Measurements from ENCODE around the gene TAF1B. TPM values are rescaled to one million over a fixed set of nuclear protein-coding genes. Genes with fewer than 3 reads are reported as not detected.
"Not testable (repeated sequence)": the region's sequence is repeated elsewhere in the genome, so short reads cannot be mapped to it uniquely, and the experiment has no call there.

The TAF1B gene
- total RNA-seq, 2 donors from 2014 or later: 15.3 to 19.9 TPM

DNA sequence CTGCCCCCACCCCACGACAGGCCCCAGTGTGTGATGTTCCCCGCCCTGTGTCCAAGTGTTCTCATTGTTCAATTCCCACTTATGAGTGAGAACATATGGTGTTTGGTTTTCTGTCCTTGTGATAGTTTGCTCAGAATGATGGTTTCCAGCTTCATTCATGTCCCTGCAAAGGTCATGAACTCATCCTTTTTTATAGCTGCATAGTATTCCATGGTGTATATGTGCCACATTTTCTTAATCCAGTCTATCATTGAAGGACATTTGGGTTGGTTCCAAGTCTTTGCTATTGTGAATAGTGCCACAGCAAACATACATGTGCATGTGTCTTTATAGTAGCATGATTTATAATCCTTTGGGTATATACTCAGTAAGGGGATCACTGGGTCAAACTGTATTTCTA lies 83.7 kb downstream of the TAF1B start:
- DNase-seq; H3K4me1 Mint-ChIP-seq; H3K27me3 Mint-ChIP-seq; H3K27ac Mint-ChIP-seq; H3K9me3 ChIP-seq (ENCODE audit: control insufficient read depth, low read length, poor library complexity, severe bottlenecking); ATAC-seq; H3K4me3 Mint-ChIP-seq: not testable (repeated sequence)
- H3K36me3 Mint-ChIP-seq (ENCODE audit: low read depth): peaks cover 12% of the 10 kb centered on the region

DNA sequence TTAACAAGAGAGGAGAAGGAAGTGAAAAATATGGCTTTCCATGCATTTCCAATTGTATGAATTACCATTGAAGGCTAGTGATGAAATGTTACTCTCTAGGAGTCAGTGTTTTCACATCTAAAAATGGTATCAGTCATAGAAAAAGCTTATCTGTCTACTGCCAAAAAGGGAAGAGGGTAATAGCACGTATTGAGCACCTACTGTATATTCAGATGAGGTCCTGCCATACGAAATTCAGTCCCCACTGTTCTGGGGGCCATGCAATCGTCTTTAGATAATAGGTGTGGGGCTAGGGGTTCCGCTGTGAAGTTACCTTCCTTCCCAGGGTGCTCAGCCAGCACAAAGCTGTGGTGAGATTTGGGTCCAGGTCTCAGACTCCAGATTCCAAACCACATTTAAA lies 94.0 kb downstream of the TAF1B start:
- ATAC-seq (no peak), DNase-seq (no peak)
- Mint-ChIP-seq H3K4me3 (no peak overlapping the region), H3K4me1 (peaks cover 3% of the 10 kb centered on the region), H3K27me3 (no peaks in the 10 kb centered on the region), H3K36me3 (ENCODE audit: low read depth) (no peaks in the 10 kb centered on the region), H3K27ac (no peak overlapping the region)
- H3K9me3 ChIP-seq (ENCODE audit: control insufficient read depth, low read length, poor library complexity, severe bottlenecking): no peaks in the 10 kb centered on the region

DNA sequence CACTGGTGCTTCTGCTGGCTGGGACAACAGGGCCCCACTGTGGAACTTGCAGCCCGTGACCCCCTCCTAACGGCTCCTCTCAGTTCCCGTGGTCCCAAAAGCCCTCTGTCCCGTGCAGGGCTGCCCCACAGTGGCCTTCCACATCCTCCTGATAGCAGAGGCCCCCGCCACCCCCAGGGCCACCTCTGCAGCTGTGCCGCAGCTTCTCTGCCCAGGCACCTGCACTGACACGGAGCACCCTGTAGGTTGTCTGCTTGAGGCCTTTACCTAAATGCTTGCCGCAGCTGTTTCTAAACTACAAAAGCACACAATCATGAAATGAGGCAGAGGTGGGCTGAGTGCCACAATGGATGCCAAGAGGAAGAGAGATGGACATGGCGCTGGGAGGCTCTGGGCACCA lies 94.7 kb downstream of the TAF1B start:
- Mint-ChIP-seq H3K27ac (no peak overlapping the region), H3K27me3 (no peaks in the 10 kb centered on the region), H3K4me1 (peaks cover 3% of the 10 kb centered on the region), H3K4me3 (no peak overlapping the region), H3K36me3 (ENCODE audit: low read depth) (no peaks in the 10 kb centered on the region)
- ATAC-seq: no peak
- no peaks in the 10 kb centered on the region for H3K9me3 ChIP-seq (ENCODE audit: control insufficient read depth, low read length, poor library complexity, severe bottlenecking)
- no peak for DNase-seq

DNA sequence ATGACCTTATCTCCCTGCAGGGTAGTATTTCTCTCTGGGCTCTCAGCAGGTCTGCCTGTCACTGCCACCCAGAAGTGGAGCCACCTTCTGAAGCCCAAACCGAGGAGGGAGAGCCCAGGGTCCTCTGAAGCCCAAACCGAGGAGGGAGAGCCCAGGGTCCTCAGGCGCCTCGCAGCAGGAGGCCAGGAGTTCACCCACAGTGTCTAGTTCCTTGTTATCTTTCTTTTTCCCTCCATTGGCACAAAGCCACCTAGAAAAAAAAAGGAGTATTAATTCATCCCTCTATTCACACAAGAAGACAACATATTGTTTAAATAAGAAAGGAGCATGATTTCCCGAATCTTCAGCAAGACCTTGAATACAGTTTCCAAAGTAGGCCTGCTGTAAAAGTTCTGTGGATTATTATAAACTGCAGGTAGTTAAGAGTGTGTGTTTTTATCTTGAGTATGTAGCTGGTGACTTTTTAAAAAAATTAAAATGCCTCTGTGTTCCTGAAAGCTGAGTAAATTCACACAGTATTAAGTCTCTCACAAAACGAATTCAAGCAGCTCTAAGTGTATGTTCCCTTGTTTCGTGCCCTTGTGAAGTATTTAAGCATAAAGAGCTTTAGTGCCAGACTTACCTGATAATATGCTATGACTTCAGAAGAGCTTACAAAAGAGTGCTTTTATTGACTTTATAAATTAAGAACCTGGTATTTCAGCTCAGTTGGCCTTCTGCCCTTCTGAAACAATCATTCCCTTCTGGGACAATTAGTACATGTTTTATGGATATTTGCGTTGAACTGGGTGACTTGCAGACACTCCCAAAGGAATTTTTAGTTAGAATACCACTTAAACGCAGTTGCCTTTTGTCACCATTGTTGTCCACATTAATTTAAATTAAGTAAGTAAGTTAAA lies 96.6 kb downstream of the TAF1B start:
- ATAC-seq (no peak), DNase-seq (no peak)
- no peaks in the 10 kb centered on the region for H3K36me3 Mint-ChIP-seq (ENCODE audit: low read depth)
- peak overlapping the region; percentile 27 for H3K27ac Mint-ChIP-seq
- H3K4me3 Mint-ChIP-seq: no peak overlapping the region
- H3K9me3 ChIP-seq (ENCODE audit: control insufficient read depth, low read length, poor library complexity, severe bottlenecking): no peaks in the 10 kb centered on the region
- H3K27me3 Mint-ChIP-seq: peaks cover 7% of the 10 kb centered on the region
- H3K4me1 Mint-ChIP-seq: peaks cover 3% of the 10 kb centered on the region

DNA sequence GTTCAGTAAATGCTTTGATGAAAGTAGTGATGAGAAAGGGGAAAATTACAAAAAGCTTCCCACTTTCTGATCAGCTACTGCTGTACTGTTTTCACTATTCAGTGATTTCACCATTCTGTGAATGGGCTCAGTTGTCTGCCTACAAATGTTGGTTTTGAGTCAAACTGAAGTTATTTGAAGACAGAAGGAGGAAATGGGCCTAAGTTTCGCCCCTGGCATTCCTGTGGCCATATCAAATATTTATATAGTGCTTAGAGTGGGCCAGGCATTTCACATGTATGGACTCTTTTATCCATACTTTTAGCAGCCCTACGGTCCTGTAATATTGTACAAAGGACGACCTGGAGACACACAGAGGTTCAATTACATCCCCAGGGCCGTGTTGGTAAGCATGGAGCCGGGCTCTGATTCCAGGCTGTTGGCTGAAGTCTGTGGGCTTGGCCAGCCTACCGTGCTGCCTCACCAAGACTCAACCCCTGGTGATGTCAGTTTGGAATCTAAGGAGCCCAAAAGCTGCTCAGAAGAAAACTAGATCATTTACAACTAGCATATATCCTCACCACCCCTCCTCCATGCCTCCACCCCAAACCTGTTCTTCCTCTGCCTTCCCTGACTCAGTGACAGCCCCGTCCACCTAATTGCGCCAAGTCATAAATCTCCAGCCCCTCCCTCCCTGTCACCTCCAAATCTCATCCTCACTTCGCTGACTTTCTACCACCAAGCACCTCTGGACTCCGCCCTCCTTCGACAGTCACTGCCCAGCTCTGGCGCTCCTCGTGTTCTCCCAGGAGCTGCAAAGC lies 98.1 kb downstream of the TAF1B start:
- no peak overlapping the region for H3K4me3 Mint-ChIP-seq
- H3K4me1 Mint-ChIP-seq: no peaks in the 10 kb centered on the region
- peaks cover 22% of the 10 kb centered on the region for H3K27me3 Mint-ChIP-seq
- ATAC-seq (no peak), DNase-seq (no peak)
- H3K27ac Mint-ChIP-seq: no peak overlapping the region
- H3K36me3 Mint-ChIP-seq (ENCODE audit: low read depth): no peaks in the 10 kb centered on the region
- H3K9me3 ChIP-seq (ENCODE audit: control insufficient read depth, low read length, poor library complexity, severe bottlenecking): no peaks in the 10 kb centered on the region

DNA sequence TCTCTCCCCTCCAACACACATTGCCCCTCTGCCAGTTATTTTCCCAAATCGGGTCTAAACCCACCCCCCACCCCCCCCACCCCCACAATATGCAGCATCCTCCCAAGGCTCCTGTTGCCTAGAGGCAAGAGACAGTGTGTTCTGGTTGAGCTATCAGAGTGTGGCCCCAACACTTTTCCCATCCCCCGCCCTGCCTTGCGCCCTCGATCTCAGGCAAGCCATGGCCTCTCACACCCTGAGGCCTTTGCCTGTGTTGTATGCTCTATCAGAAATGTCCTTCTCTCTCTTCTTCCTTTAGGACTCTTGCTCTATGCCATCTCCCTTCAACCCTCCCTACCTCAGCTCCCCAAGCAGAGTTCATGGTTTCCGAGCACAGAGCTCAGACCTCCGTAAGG lies 98.7 kb downstream of the TAF1B start:
- Mint-ChIP-seq H3K27ac (no peak overlapping the region), H3K4me1 (no peaks in the 10 kb centered on the region), H3K36me3 (ENCODE audit: low read depth) (no peaks in the 10 kb centered on the region), H3K27me3 (peaks cover 24% of the 10 kb centered on the region), H3K4me3 (no peak overlapping the region)
- ATAC-seq (no peak), DNase-seq (no peak)
- no peaks in the 10 kb centered on the region for H3K9me3 ChIP-seq (ENCODE audit: control insufficient read depth, low read length, poor library complexity, severe bottlenecking)

DNA sequence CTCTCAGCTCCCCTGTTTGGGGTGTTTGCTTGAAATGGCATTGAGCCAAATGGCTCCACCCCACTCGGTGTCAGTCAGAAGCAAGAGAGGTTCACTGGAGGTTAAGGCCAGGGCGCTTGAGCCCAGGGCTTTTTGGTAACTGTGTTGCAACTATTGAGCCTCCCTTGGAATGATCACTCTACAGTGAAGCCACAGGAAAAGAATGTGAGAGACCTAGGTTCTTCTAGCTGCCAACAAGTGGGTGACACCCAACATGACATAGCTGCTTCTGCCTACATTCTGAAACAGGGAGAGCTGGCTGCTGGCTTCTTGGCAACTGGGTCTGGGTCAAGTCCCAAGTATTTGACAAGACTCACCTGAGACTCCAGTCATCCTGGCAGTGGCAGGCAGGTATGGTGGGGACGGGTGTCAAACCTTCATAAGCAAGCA lies 101.1 kb downstream of the TAF1B start:
- Mint-ChIP-seq H3K27ac (no peak overlapping the region), H3K36me3 (ENCODE audit: low read depth) (no peaks in the 10 kb centered on the region), H3K27me3 (peaks cover 33% of the 10 kb centered on the region), H3K4me3 (no peak overlapping the region), H3K4me1 (no peaks in the 10 kb centered on the region)
- DNase-seq (no peak), ATAC-seq (no peak)
- no peaks in the 10 kb centered on the region for H3K9me3 ChIP-seq (ENCODE audit: control insufficient read depth, low read length, poor library complexity, severe bottlenecking)

DNA sequence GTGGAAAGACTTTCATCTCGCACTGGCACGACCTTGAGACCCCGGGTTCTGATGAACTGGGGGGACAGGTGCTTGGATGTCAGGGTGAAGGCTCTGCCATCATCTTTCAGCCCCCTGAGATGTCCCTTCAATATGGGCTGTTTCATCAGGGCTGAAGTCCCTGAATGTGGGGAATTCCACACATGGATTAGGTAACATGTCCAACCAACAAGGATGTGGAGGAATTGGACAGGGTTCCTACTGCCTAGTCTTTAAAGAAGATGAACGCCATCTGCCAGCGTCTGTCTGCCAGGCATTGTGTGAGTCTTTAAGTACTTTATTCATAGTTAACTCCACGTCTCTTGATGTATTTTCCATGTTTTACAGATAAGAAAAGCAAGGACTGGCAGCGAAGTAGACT lies 102.3 kb downstream of the TAF1B start:
- no peaks in the 10 kb centered on the region for H3K9me3 ChIP-seq (ENCODE audit: control insufficient read depth, low read length, poor library complexity, severe bottlenecking)
- Mint-ChIP-seq H3K27ac (no peak overlapping the region), H3K36me3 (ENCODE audit: low read depth) (peaks cover 2% of the 10 kb centered on the region), H3K4me1 (peaks cover 9% of the 10 kb centered on the region), H3K27me3 (peaks cover 44% of the 10 kb centered on the region), H3K4me3 (no peak overlapping the region)
- DNase-seq: no peak
- ATAC-seq: no peak

DNA sequence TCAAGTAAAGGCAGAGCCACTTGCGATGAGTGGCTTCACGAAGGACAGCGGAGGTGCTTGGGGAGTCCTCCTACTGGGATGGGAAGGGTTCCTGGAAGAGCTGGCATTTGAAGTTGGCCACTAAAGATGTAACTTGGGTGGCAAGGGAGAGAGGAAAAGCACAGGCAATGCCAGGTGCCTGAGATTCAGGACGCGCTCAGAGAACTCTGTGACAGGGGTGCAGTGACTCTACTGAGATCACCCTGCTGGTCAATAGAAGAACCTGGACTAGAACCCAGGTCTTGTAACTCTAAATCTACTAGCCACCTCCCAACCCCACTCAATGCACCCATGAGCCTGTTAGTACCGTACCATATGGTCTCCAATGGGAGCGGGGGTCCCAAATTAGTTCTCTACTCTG lies 102.8 kb downstream of the TAF1B start:
- no peak for DNase-seq
- peaks cover 2% of the 10 kb centered on the region for H3K36me3 Mint-ChIP-seq (ENCODE audit: low read depth)
- no peaks in the 10 kb centered on the region for H3K9me3 ChIP-seq (ENCODE audit: control insufficient read depth, low read length, poor library complexity, severe bottlenecking)
- H3K4me3 Mint-ChIP-seq: no peak overlapping the region
- peaks cover 45% of the 10 kb centered on the region for H3K27me3 Mint-ChIP-seq
- H3K4me1 Mint-ChIP-seq: peaks cover 9% of the 10 kb centered on the region
- no peak for ATAC-seq
- H3K27ac Mint-ChIP-seq: no peak overlapping the region

DNA sequence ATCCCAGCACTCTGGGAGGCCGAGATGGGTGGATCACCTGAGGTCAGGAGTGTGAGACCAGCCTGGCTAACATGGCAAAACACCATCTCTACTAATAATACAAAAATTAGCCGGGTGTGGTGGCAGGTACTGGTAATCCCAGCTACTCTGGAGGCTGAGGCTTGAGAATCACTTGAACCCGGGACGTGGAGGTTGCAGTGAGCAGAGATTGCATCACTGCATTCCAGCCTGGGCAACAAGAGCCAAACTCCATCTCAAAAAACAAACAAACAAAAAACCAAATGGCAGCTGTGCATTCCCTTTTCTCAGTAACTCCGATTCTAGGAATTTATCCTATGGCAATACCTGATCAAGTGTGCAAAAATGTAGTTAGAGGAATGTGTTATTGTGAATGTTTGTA lies 103.5 kb downstream of the TAF1B start:
- ATAC-seq: no peak
- H3K27ac Mint-ChIP-seq: no peak overlapping the region
- no peak overlapping the region for H3K4me3 Mint-ChIP-seq

DNA sequence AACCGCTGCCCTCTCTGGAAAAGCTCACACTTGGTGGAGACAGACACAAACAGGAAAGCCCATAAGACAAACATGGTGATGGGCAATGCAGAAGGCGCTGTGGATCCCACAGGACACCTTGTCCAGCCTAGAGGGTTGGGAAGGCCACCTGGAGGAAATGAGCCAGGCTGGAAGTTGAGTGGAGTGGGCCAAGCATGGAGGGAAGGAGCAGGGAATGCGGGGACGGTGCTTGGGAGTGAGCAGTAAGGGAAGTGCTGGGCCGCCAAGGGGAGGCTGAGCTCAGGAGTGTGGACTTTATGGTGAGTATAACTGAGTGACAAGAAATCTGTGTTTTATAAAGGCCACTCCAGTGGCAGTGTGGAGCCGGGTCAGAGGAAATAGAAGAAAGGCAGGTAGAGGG lies 105.4 kb downstream of the TAF1B start:
- no peak overlapping the region for H3K4me3 Mint-ChIP-seq
- ATAC-seq (no peak), DNase-seq (no peak)
- H3K36me3 Mint-ChIP-seq (ENCODE audit: low read depth): peaks cover 2% of the 10 kb centered on the region
- H3K27ac Mint-ChIP-seq: no peak overlapping the region
- H3K27me3 Mint-ChIP-seq: peaks cover 61% of the 10 kb centered on the region
- H3K4me1 Mint-ChIP-seq: peaks cover 9% of the 10 kb centered on the region
- H3K9me3 ChIP-seq (ENCODE audit: control insufficient read depth, low read length, poor library complexity, severe bottlenecking): no peaks in the 10 kb centered on the region

More for the DNA sequence above, 103.5 kb downstream of the TAF1B start:
- H3K9me3 ChIP-seq (ENCODE audit: control insufficient read depth, low read length, poor library complexity, severe bottlenecking): no peaks in the 10 kb centered on the region
- Mint-ChIP-seq H3K27me3 (peaks cover 45% of the 10 kb centered on the region), H3K36me3 (ENCODE audit: low read depth) (peaks cover 2% of the 10 kb centered on the region), H3K4me1 (peaks cover 9% of the 10 kb centered on the region)
- DNase-seq: no peak

DNA sequence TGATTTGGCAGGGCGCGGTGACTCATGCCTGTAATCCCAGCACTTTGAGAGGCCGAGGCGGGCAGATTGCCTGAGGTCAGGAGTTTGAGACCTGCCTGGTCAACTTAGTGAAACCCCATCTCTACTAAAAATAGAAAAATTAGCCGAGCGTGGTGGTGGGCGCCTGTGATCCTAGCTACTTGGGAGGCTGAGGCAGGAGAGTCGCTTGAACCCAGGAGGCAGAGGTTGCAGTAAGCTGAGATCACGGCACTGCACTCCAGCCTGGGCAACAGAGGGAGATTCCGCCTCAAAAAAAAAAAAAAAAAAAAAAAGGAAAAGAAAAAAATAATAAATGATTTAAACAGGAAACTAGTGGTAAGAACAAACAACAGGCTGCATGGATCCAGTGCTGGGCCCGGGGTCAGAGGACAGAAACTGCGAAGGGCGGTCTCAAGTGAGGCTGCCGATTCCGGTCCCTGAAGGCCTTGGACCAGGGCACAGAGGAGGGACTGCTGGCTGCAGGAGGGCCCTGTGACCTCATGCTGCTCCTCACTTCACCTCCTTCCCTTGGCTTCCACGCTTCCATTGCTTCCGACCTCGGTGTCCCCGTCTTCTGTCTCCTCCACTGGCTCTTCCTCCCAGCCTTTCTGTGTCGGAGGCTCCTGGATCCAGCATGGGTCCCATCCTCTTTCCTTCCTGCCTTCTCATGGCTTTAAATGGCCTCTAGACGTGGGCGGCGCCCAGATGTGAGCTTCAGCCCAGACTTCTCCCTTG lies 106.1 kb downstream of the TAF1B start:
- peaks cover 2% of the 10 kb centered on the region for H3K36me3 Mint-ChIP-seq (ENCODE audit: low read depth)
- H3K9me3 ChIP-seq (ENCODE audit: control insufficient read depth, low read length, poor library complexity, severe bottlenecking): no peaks in the 10 kb centered on the region
- H3K27me3 Mint-ChIP-seq: peaks cover 63% of the 10 kb centered on the region
- H3K4me1 Mint-ChIP-seq: peaks cover 11% of the 10 kb centered on the region
- DNase-seq: no peak
- H3K27ac Mint-ChIP-seq: peak overlapping the region; percentile 56
- peak overlapping the region; percentile 94 for H3K4me3 Mint-ChIP-seq
- ATAC-seq: no peak

DNA sequence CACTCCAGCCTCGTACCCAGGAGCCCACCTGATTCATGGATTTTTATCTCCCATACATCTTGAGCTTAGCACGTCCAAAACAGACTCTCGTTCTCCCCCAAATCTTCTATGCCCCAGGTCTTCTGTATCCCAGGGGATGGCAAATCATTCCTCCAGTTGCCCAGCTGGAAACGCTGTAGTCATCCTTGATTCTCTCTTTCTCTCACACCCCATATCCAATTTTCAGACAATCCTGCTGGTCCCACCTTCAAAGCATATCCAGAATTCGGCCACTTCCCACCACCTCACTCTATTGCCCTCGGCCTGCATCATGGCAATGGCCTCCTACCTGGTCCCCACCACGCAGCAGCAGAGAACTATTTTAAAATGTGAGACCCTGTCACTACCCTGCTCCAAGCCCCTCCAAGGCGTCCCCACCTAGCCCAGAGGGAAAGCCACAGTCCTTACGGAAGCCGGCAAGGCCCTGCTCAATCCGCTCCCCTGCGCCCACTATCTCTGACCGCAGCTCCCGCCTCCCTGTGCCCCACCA lies 106.8 kb downstream of the TAF1B start:
- Mint-ChIP-seq H3K4me1 (peaks cover 14% of the 10 kb centered on the region), H3K36me3 (ENCODE audit: low read depth) (peaks cover 2% of the 10 kb centered on the region), H3K4me3 (peak overlapping the region; percentile 94), H3K27me3 (peaks cover 62% of the 10 kb centered on the region), H3K27ac (peak overlapping the region; percentile 56)
- ATAC-seq (no peak), DNase-seq (no peak)
- no peaks in the 10 kb centered on the region for H3K9me3 ChIP-seq (ENCODE audit: control insufficient read depth, low read length, poor library complexity, severe bottlenecking)
